ENCODE results near the gene TAGLN2.
A peak's percentile ranks its signal among the peaks of the same experiment; 100 is the strongest.

Gene TAGLN2

GRCh38 chr1:159932296-159933285 lies 7.3 kb upstream of the TAGLN2 start:
- H3K4me1 ChIP-seq (ENCODE audit: control insufficient read depth in 1 of 2, insufficient read depth in 2 of 2, low read length in 2 of 2), result peaks cover 3 to 7% of the 10 kb centered on the region in 2 donors
- H3K36me3 ChIP-seq (ENCODE audit: control insufficient read depth in 1 of 2, insufficient read depth in 2 of 2, low read length in 2 of 2), result no peaks in the 10 kb centered on the region
- H3K27me3 ChIP-seq (ENCODE audit: low read depth, low read length), result no peaks in the 10 kb centered on the region
- no peaks in the 10 kb centered on the region for H3K9me3 ChIP-seq (ENCODE audit: control insufficient read depth in 1 of 2, low read length in 2 of 2)
- H3K4me3 ChIP-seq (ENCODE audit: low read depth in 1 of 2, low read length in 2 of 2), result no peak overlapping the region
- no peak overlapping the region for H3K27ac ChIP-seq (ENCODE audit: low read length)

GRCh38 chr1:159931795-159932173 lies 6.5 kb upstream of the TAGLN2 start:
- Histone ChIP-seq H3K36me3 (ENCODE audit: control insufficient read depth in 1 of 2, insufficient read depth in 2 of 2, low read length in 2 of 2) (no peaks in the 10 kb centered on the region), H3K27me3 (ENCODE audit: low read depth, low read length) (no peaks in the 10 kb centered on the region), H3K4me1 (ENCODE audit: control insufficient read depth in 1 of 2, insufficient read depth in 2 of 2, low read length in 2 of 2) (peaks cover 0 to 10% of the 10 kb centered on the region in 2 donors), H3K27ac (ENCODE audit: low read length) (no peak overlapping the region), H3K9me3 (ENCODE audit: control insufficient read depth in 1 of 2, low read length in 2 of 2) (no peaks in the 10 kb centered on the region), H3K4me3 (ENCODE audit: low read depth in 1 of 2, low read length in 2 of 2) (no peak overlapping the region)

DNA sequence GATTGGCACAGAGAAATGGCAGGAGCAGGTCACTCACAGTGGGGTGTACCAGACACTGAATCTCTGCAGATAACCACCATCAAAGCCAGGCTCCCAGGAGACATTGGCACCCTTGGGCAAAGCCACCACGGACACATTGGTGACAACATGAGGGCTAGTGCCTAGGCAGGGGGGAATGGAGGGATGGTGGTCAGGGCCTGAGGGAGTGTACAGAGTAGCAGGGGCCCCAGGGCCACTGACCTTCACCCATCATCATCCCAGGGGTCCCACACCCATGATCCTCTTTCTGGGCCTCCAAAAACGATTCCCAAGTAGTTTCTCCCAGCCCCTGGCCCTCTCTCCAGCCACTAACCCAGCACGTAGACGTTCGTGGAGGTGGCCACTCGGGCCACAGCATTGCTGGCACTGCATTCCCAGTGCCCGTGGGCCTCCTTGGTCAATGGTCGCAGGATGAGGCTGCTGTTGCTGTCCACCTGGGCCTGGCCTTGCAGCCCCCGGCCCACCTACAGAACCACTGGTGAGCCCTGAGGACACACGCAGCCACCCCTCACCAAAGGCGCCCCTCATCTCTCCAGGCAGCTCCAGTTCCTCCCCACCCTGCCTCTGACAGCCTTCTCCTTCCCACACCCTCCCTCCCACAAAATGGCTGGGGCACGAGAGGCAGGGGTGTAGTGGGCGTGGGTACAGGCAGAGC lies 5.9 kb upstream of the TAGLN2 start:
- H3K4me3 ChIP-seq (ENCODE audit: low read depth in 1 of 2, low read length in 2 of 2), result no peak overlapping the region
- peaks cover 0 to 11% of the 10 kb centered on the region in 2 donors for H3K4me1 ChIP-seq (ENCODE audit: control insufficient read depth in 1 of 2, insufficient read depth in 2 of 2, low read length in 2 of 2)
- H3K27me3 ChIP-seq (ENCODE audit: low read depth, low read length), result no peaks in the 10 kb centered on the region
- H3K27ac ChIP-seq (ENCODE audit: low read length), result no peak overlapping the region
- no peaks in the 10 kb centered on the region for H3K36me3 ChIP-seq (ENCODE audit: control insufficient read depth in 1 of 2, insufficient read depth in 2 of 2, low read length in 2 of 2)
- no peaks in the 10 kb centered on the region for H3K9me3 ChIP-seq (ENCODE audit: control insufficient read depth in 1 of 2, low read length in 2 of 2)

GRCh38 chr1:159930634-159931033 lies 5.3 kb upstream of the TAGLN2 start:
- H3K4me3 ChIP-seq (ENCODE audit: low read depth in 1 of 2, low read length in 2 of 2), result no peak overlapping the region
- H3K36me3 ChIP-seq (ENCODE audit: control insufficient read depth in 1 of 2, insufficient read depth in 2 of 2, low read length in 2 of 2), result no peaks in the 10 kb centered on the region
- H3K27me3 ChIP-seq (ENCODE audit: low read depth, low read length), result no peaks in the 10 kb centered on the region
- H3K4me1 ChIP-seq (ENCODE audit: control insufficient read depth in 1 of 2, insufficient read depth in 2 of 2, low read length in 2 of 2), result peaks cover 4 to 13% of the 10 kb centered on the region in 2 donors
- H3K9me3 ChIP-seq (ENCODE audit: control insufficient read depth in 1 of 2, low read length in 2 of 2), result no peaks in the 10 kb centered on the region
- no peak overlapping the region for H3K27ac ChIP-seq (ENCODE audit: low read length)

GRCh38 chr1:159930216-159930615 lies 4.9 kb upstream of the TAGLN2 start:
- H3K4me3 ChIP-seq (ENCODE audit: low read depth in 1 of 2, low read length in 2 of 2), result no peak overlapping the region
- H3K9me3 ChIP-seq (ENCODE audit: control insufficient read depth in 1 of 2, low read length in 2 of 2), result no peaks in the 10 kb centered on the region
- H3K4me1 ChIP-seq (ENCODE audit: control insufficient read depth in 1 of 2, insufficient read depth in 2 of 2, low read length in 2 of 2), result peaks cover 4 to 13% of the 10 kb centered on the region in 2 donors
- no peaks in the 10 kb centered on the region for H3K27me3 ChIP-seq (ENCODE audit: low read depth, low read length)
- H3K27ac ChIP-seq (ENCODE audit: low read length), result no peak overlapping the region
- peaks cover 0 to 1% of the 10 kb centered on the region in 2 donors for H3K36me3 ChIP-seq (ENCODE audit: control insufficient read depth in 1 of 2, insufficient read depth in 2 of 2, low read length in 2 of 2)

DNA sequence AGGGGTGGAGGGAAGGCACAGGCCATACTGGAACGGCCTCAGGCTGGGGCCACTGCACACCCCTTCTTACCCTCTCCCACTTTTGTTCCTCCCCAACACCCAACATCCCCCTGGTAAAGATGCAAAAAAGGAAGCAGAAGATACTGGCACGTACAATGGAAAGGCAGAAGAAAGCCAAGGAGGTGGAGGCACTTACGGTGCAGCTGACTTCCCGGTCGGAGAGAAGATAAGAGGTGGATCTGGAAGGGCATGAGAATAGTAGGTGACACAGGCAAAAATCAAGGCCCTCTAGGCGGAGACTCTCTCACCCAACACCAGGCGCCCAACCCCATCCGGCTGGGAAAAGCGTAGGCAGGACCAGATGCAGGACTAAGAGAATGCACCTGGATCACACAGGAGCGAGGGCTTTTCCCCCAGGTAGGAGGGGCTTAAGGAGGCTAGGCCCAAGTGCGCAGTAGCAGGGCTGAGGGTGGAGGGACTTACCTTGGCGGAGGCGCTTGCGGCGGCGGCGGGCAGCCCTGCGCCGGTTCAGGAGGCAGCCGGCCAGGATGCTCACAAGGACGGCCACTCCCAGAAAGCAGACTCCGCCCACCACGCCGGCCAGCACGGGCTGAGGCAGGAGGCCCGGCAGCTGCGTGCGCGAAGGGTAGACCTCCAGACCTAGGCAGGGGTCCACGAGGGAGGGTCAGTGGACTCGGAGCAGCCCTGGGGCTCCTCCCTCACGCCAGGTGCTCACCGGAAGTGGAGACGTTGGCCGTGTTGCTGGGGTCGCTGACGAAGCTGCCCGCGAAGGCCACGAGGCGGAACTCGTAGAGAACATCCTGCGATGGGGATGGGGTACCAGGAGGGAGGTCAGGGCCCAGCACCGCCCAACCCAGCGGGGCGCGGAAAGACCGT lies 4.1 kb upstream of the TAGLN2 start:
- Histone ChIP-seq H3K4me3 (ENCODE audit: low read depth in 1 of 2, low read length in 2 of 2) (no peak overlapping the region), H3K27me3 (ENCODE audit: low read depth, low read length) (no peaks in the 10 kb centered on the region), H3K4me1 (ENCODE audit: control insufficient read depth in 1 of 2, insufficient read depth in 2 of 2, low read length in 2 of 2) (peaks cover 4 to 13% of the 10 kb centered on the region in 2 donors), H3K27ac (ENCODE audit: low read length) (no peak overlapping the region), H3K36me3 (ENCODE audit: control insufficient read depth in 1 of 2, insufficient read depth in 2 of 2, low read length in 2 of 2) (peaks cover 0 to 8% of the 10 kb centered on the region in 2 donors), H3K9me3 (ENCODE audit: control insufficient read depth in 1 of 2, low read length in 2 of 2) (no peaks in the 10 kb centered on the region)

DNA sequence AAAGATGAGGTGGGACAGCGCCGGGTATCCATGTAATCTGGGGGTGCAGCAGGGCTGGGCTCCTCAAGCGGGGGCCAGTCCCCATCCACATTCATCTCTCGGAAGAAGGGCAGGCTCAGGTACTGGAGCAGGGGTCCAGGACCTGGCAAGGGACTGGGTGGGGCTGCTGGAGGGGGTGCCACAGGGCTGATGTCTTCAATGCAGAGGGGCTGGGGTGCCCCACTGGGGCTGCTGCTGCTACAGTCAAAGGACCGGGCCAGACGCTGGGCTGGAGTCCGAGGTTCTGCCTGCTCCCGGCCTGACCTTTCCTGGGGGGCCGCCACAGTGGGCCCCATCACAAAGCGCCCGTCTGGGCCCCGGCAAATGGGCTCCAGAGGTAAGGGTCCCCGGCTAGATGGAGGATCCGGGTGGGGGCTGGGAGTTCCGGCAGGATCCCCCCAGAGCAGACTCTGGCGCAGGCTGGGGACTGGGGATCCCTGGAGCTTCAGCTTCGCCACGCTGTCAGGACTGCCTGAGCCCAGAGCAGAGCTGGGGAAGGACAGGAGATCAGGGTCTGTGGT lies 3.3 kb upstream of the TAGLN2 start:
- no peak overlapping the region for H3K27ac ChIP-seq (ENCODE audit: low read length)
- H3K27me3 ChIP-seq (ENCODE audit: low read depth, low read length), result no peaks in the 10 kb centered on the region
- peaks cover 0 to 14% of the 10 kb centered on the region in 2 donors for H3K36me3 ChIP-seq (ENCODE audit: control insufficient read depth in 1 of 2, insufficient read depth in 2 of 2, low read length in 2 of 2)
- H3K9me3 ChIP-seq (ENCODE audit: control insufficient read depth in 1 of 2, low read length in 2 of 2), result no peaks in the 10 kb centered on the region
- no peak overlapping the region for H3K4me3 ChIP-seq (ENCODE audit: low read depth in 1 of 2, low read length in 2 of 2)
- peaks cover 4 to 13% of the 10 kb centered on the region in 2 donors for H3K4me1 ChIP-seq (ENCODE audit: control insufficient read depth in 1 of 2, insufficient read depth in 2 of 2, low read length in 2 of 2)

- H3K36me3 ChIP-seq (ENCODE audit: control insufficient read depth in 1 of 2, insufficient read depth in 2 of 2, low read length in 2 of 2), result peaks cover 0 to 14% of the 10 kb centered on the region in 2 donors
- H3K4me3 ChIP-seq (ENCODE audit: low read depth in 1 of 2, low read length in 2 of 2), result no peak overlapping the region
- no peaks in the 10 kb centered on the region for H3K27me3 ChIP-seq (ENCODE audit: low read depth, low read length)
Measured at GRCh38 chr1:159927849-159928431, 2.6 kb upstream of the TAGLN2 start.

GRCh38 chr1:159927211-159927848 lies 2.0 kb upstream of the TAGLN2 start:
- peaks cover 0 to 14% of the 10 kb centered on the region in 2 donors for H3K36me3 ChIP-seq (ENCODE audit: control insufficient read depth in 1 of 2, insufficient read depth in 2 of 2, low read length in 2 of 2)
- H3K27ac ChIP-seq (ENCODE audit: low read length), result no peak overlapping the region
- H3K4me3 ChIP-seq (ENCODE audit: low read depth in 1 of 2, low read length in 2 of 2), result no peak overlapping the region
- no peaks in the 10 kb centered on the region for H3K27me3 ChIP-seq (ENCODE audit: low read depth, low read length)
- H3K4me1 ChIP-seq (ENCODE audit: control insufficient read depth in 1 of 2, insufficient read depth in 2 of 2, low read length in 2 of 2), result peaks cover 6 to 20% of the 10 kb centered on the region in 2 donors
- H3K9me3 ChIP-seq (ENCODE audit: control insufficient read depth in 1 of 2, low read length in 2 of 2), result no peaks in the 10 kb centered on the region

More at GRCh38 chr1:159927849-159928431, 2.6 kb upstream of the TAGLN2 start:
- H3K9me3 ChIP-seq (ENCODE audit: control insufficient read depth in 1 of 2, low read length in 2 of 2), result no peaks in the 10 kb centered on the region
- H3K27ac ChIP-seq (ENCODE audit: low read length), result no peak overlapping the region
- H3K4me1 ChIP-seq (ENCODE audit: control insufficient read depth in 1 of 2, insufficient read depth in 2 of 2, low read length in 2 of 2), result peaks cover 4 to 14% of the 10 kb centered on the region in 2 donors

GRCh38 chr1:159925719-159926078 lies 392 bp upstream of the TAGLN2 start:
- Histone ChIP-seq H3K36me3 (ENCODE audit: control insufficient read depth in 1 of 2, insufficient read depth in 2 of 2, low read length in 2 of 2) (peaks cover 5 to 15% of the 10 kb centered on the region in 2 donors), H3K27ac (ENCODE audit: low read length) (peak overlapping the region; percentile 100), H3K4me1 (ENCODE audit: control insufficient read depth in 1 of 2, insufficient read depth in 2 of 2, low read length in 2 of 2) (peaks cover 20 to 29% of the 10 kb centered on the region in 2 donors), H3K27me3 (ENCODE audit: low read depth, low read length) (no peaks in the 10 kb centered on the region), H3K9me3 (ENCODE audit: control insufficient read depth in 1 of 2, low read length in 2 of 2) (no peaks in the 10 kb centered on the region), H3K4me3 (ENCODE audit: low read depth in 1 of 2, low read length in 2 of 2) (peak overlapping the region; percentile 77 to 93)

All from muscle layer of duodenum (tissue), 2 donors.